Stomach (tissue), 19 donors: Measurements from ENCODE around the gene ANLN. TPM values are rescaled to one million over a fixed set of nuclear protein-coding genes. Genes with fewer than 3 reads are reported as not detected.

ENCODE experiments used
- DNase-seq, 2 donors: peaks; one replicate each; pipeline versions ENCODE4 v3.0.0 to v3.0.0-alpha.2; 2013 to 2019
- H3K27ac ChIP-seq, 5 donors: fragments of 200-600 bp in 4 of 5; sonication (generic) in 4 of 5; one replicate each; pipeline ENCODE4 v1.5.1; 2013 to 2019; ENCODE audit warnings: mild to moderate bottlenecking in 1 of 5, moderate library complexity in 1 of 5
- H3K27me3 ChIP-seq, 3 donors: fragments of 200-600 bp; sonication (generic); one replicate each; pipeline ENCODE4 v1.5.1; 2017 to 2019; ENCODE audit warnings: mixed run types in 1 of 3
- H3K36me3 ChIP-seq, 4 donors: fragments of 200-600 bp; sonication (generic); 1 replicate in 3 of 4; 2 replicates in 1 of 4; pipeline ENCODE4 v1.5.1; 2016 to 2019
- H3K4me1 ChIP-seq, 4 donors: fragments of 200-600 bp; sonication (generic); one replicate each; pipeline ENCODE4 v1.5.1; 2016 to 2019
- H3K4me3 ChIP-seq, 4 donors: fragments of 200-600 bp; sonication (generic) in 3 of 4; one replicate each; pipeline ENCODE4 v1.5.1; 2016 to 2019; ENCODE audit warnings: mild to moderate bottlenecking in 1 of 4
- H3K9me3 ChIP-seq, 4 donors: fragments of 200-600 bp; sonication (generic); one replicate each; pipeline ENCODE4 v1.5.1; 2016 to 2019
- CTCF ChIP-seq, 7 experiments: fragments of 450-650 bp in 4 of 7; fragments of 200-600 bp in 3 of 7; sonication (generic) in 3 of 7; IDR thresholded peaks; one replicate each; pipeline ENCODE4 v1.5.1; 2016 to 2019; ENCODE audit warnings: antibody characterized with exemption in 7 of 7, control low read depth in 2 of 7, mild to moderate bottlenecking in 1 of 7
- EP300 ChIP-seq: sonication (generic); formaldehyde crosslinking; IDR thresholded peaks from one replicate; pipeline ENCODE4 v1.6.1; 2017; ENCODE audit warnings: antibody characterized with exemption
- POLR2A ChIP-seq, 4 donors: fragments of 450-650 bp; IDR thresholded peaks; one replicate each; pipeline ENCODE4 v1.6.1; 2016; ENCODE audit warnings: antibody characterized with exemption in 4 of 4, control low read depth in 2 of 4, mild to moderate bottlenecking in 1 of 4, moderate library complexity in 1 of 4
- POLR2AphosphoS5 ChIP-seq, 3 donors: sonication (generic); formaldehyde crosslinking; IDR thresholded peaks; one replicate each; pipeline ENCODE4 v1.6.1; 2016; ENCODE audit warnings: antibody characterized with exemption in 3 of 3
- WGBS, 5 donors: extraction: QIAGEN DNeasy Blood & Tissue Kit in 3 of 5; methylation state at CpG; one replicate each; pipeline versions ENCODE4 v1.1.5 to v1.1.7; 2013 to 2018; 5-methylcytosine and 5-hydroxymethylcytosine counted together
- intact Hi-C: fragments of 100-400 bp; cut with DNase I; formaldehyde crosslinking; loops from one replicate; pipeline ENCODE4 v1.15.1; 2023; ENCODE audit warnings: low total_unique reads
- long read RNA-seq, 10 donors: transcript quantifications; one replicate each; lab custom pipeline, GENCODE V29; 2026
- polyA plus RNA-seq, 3 donors: library from polyadenylated mRNA; stranded (reverse); fragments of 200-250 nt; gene quantifications; one replicate each; pipeline ENCODE4 v1.2.3, GENCODE V29; 2013
- total RNA-seq, 5 donors: library from RNA; depleted of rRNA; stranded (reverse); fragments of >200 nt; gene quantifications; one replicate each; pipeline versions ENCODE4 v1.1.0 to v1.2.3, GENCODE V29; 2014 to 2016
- donor health status: healthy with polysubstance abuse.
- donor health status: Bipolar disorder and iron deficiency.
- donor health status: healthy.

The ANLN gene
- 10 to 100 TPM; 11.9 to 25.2 (median 14.6) TPM for total RNA-seq
- 1 to 10 TPM; 3.5 to 8.5 (median 5.4) TPM for polyA plus RNA-seq
- long read RNA-seq, donor 1 = 0 reads
- long read RNA-seq, donor 2, full-length matches to known transcripts = 3 of 8 reads
- long read RNA-seq, donor 2, partial matches to known transcripts = 5 of 8 reads
- long read RNA-seq, donor 2, other reads (novel, unspliced or antisense) = 0 of 8 reads
- long read RNA-seq, donor 3, full-length matches to known transcripts = 1 of 1 reads
- long read RNA-seq, donor 3, partial matches to known transcripts = 0 of 1 reads
- long read RNA-seq, donor 3, other reads (novel, unspliced or antisense) = 0 of 1 reads
- long read RNA-seq, donor 4, full-length matches to known transcripts = 1 of 1 reads
- long read RNA-seq, donor 4, partial matches to known transcripts = 0 of 1 reads
- long read RNA-seq, donor 4, other reads (novel, unspliced or antisense) = 0 of 1 reads
- long read RNA-seq, donor 5, full-length matches to known transcripts = 1 of 1 reads
- long read RNA-seq, donor 5, partial matches to known transcripts = 0 of 1 reads
- long read RNA-seq, donor 5, other reads (novel, unspliced or antisense) = 0 of 1 reads
- long read RNA-seq, donor 6, partial matches to known transcripts = 8 of 9 reads
- long read RNA-seq, donor 6, other reads (novel, unspliced or antisense) = 0 of 9 reads
- long read RNA-seq, donor 7 = 0 reads
- long read RNA-seq, donor 8 = 0 reads
- long read RNA-seq, donor 9 = 0 reads
- long read RNA-seq, donor 10 = 0 reads

- Histone ChIP-seq H3K27me3 (no peaks in the 10 kb centered on the region), H3K9me3 (no peaks in the 10 kb centered on the region), H3K4me1 (peaks cover 11 to 41% (median 32%) of the 10 kb centered on the region in 4 donors), H3K4me3 (peak within 1 kb of the TSS; percentile 61 to 87 (median 74)), H3K36me3 (no peaks in the 10 kb centered on the region), H3K27ac (peak within 1 kb of the TSS; percentile 83 to 88 (median 85))
- 3 to 5% (median 3%) methylated on average over 28 to 68 of the region's 68 CpGs for WGBS, 5 donors
- intact Hi-C loops = no loop called here
- no peak for TF ChIP-seq EP300
- TF ChIP-seq POLR2A (IDR thresholded peaks at IDR 0.05) = no peak
- peak in 1 of 7 experiments; percentile 11 for TF ChIP-seq CTCF (IDR thresholded peaks at IDR 0.05)
- TF ChIP-seq POLR2AphosphoS5 (IDR thresholded peaks at IDR 0.05) = peak; percentile 18 to 83 (median 53)
- DNase-seq = peak; percentile 94 to 98
Observed at GRCh38 chr7:36389371-36390198, at the start of gene ANLN. Gene ANLN (plus strand): TSS chr7:36389862. CDS start chr7:36390027, 165 bp downstream.

- Histone ChIP-seq H3K4me1 (peaks cover 0 to 9% (median 6%) of the 10 kb centered on the region in 4 donors), H3K27ac (no peak overlapping the region), H3K4me3 (no peak overlapping the region), H3K36me3 (no peaks in the 10 kb centered on the region), H3K9me3 (no peaks in the 10 kb centered on the region), H3K27me3 (no peaks in the 10 kb centered on the region)
- 91 to 100% (median 91%) methylated on average over 1 of the region's 1 CpG for WGBS, 5 donors
- no peak for DNase-seq
- no peak for TF ChIP-seq EP300
- no peak for TF ChIP-seq CTCF (IDR thresholded peaks at IDR 0.05)
- no peak for TF ChIP-seq POLR2AphosphoS5 (IDR thresholded peaks at IDR 0.05)
- no peak for TF ChIP-seq POLR2A (IDR thresholded peaks at IDR 0.05)
- intact Hi-C loops = no loop called here
Observed at GRCh38 chr7:36343548-36343947, 46.1 kb upstream of the ANLN start.

- H3K9me3 ChIP-seq = no peaks in the 10 kb centered on the region
- WGBS, 5 donors = 79 to 89% (median 86%) methylated on average over 2 of the region's 2 CpGs
- intact Hi-C loops = no loop called here
- no peak overlapping the region for H3K4me3 ChIP-seq
- no peak overlapping the region for H3K27ac ChIP-seq
- no peaks in the 10 kb centered on the region for H3K36me3 ChIP-seq
- no peaks in the 10 kb centered on the region for H3K27me3 ChIP-seq
- TF ChIP-seq EP300 = no peak
- no peak for TF ChIP-seq POLR2AphosphoS5 (IDR thresholded peaks at IDR 0.05)
- no peak for TF ChIP-seq CTCF (IDR thresholded peaks at IDR 0.05)
- TF ChIP-seq POLR2A (IDR thresholded peaks at IDR 0.05) = no peak
- H3K4me1 ChIP-seq = peaks cover 3 to 20% (median 8%) of the 10 kb centered on the region in 4 donors
- no peak for DNase-seq
Observed at GRCh38 chr7:36344622-36345021, 45.0 kb upstream of the ANLN start.
